GM12874 (cell line): ENCODE results near the gene SLC25A10.

Experiments used
- CTCF ChIP-seq: IDR thresholded peaks from 2 replicates; pipeline ENCODE4 v1.5.1; 2011; ENCODE audit warnings: low read depth, mild to moderate bottlenecking, control low read depth, low read length, moderate library complexity; ENCODE audit not compliant: insufficient read depth

Gene SLC25A10

DNA sequence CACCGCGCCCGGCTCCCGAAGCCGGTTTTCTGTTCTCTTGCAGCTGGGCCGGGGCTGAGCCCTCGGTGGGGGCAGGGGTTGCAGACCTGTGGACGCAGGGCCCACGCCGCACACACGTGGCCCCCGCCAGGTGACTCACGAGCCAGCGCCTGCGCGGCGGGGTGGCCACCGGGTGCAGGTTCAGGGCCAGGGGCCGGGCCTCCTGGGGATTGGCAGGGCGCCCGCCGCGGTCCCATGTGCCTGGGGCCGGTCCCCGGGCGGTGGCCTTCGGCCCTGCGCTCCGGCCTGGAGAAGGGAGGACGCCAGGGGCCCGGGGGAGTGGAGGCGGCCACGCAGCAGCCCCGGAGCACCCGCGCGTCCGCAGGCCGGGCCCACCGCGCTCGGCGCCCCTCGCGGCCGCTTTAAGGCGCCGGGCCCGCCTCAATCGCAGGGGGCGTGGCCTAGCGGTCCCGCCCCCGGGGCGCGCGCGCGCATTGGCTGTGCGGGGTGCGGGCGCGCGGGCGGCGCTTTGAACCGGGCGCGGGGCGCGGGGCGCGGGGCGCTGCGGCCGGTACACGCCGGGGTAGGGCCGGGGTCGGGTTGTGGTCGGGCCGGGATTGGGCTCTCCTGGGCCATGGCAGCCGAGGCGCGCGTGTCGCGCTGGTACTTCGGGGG, at the start of gene SLC25A10:
TSS of gene SLC25A10 (plus strand) at position 471 of the 654 bp plus-strand sequence. CDS start at position 614, 143 bp downstream.
- no peak for TF ChIP-seq CTCF

GRCh38 chr17:81664051-81664470, 48.0 kb upstream of the SLC25A10 start:
- no peak for TF ChIP-seq CTCF

GRCh38 chr17:81665205-81666091, 46.6 kb upstream of the SLC25A10 start:
- no peak for TF ChIP-seq CTCF

DNA sequence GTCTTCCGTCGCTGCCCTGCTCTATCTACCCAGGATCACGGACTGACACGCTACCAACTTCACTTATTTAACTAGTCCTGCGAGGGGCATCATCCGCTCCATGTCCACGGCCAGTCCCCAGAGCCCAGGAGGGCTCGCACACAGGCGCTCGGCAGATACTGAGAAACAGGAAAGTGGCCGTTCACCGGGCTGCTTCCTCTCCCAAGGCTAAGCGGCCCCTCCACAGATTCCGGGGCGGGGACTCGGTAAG, 46.1 kb upstream of the SLC25A10 start:
- TF ChIP-seq CTCF = no peak

GRCh38 chr17:81666342-81667191, 45.5 kb upstream of the SLC25A10 start, which contains the start of the genes CCDC137 and OXLD1:
Gene CCDC137, plus strand, starts transcription at chr17:81666737. Its CDS starts 30 bp downstream, at chr17:81666767.
Gene OXLD1, minus strand, starts transcription at chr17:81666605. Its CDS starts 28 bp downstream, at chr17:81666577.
- TF ChIP-seq CTCF = no peak

DNA sequence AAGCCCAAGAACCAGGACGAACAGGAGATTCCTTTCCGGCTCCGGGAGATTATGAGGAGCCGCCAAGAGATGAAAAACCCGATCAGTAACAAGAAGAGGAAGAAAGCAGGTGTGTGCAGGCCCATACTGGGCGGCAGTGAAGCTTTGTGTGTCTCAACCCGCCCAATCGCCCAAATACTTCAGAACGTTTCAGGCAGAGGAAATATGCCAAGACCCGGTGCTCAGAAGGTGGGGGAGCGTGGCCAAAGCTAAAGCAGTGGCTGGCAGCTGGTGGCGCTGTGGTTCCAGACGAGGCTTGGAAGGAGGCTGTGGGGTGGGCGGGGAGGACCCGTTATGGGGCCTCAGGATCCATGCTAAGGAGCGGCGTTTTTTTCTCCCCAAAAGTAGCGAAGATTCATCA, 44.3 kb upstream of the SLC25A10 start:
- TF ChIP-seq CTCF = 0 out of 2 replicates have a peak, but pooled peaks have one; percentile 10

- TF ChIP-seq CTCF = no peak
Observed at GRCh38 chr17:81672504-81672903, 39.6 kb upstream of the SLC25A10 start.
